GM23338 (cell line): Measurements from ENCODE around the gene SLC2A8. TPM values are rescaled to one million over a fixed set of nuclear protein-coding genes. Genes with fewer than 3 reads are reported as not detected.

Experiments
- ATAC-seq: fragments of 200-7000 bp; cut with Tn5 transposase; 3 replicates; pipeline ENCODE4 v1.9.1; 2020
- DNase-seq: peaks from one replicate; pipeline ENCODE4 v3.0.0-alpha.2; 2015; ENCODE audit warnings: low spot score
- H2AFZ ChIP-seq: fragments of 200-600 bp; sonication (generic); 2 replicates; pipeline ENCODE4 v1.8.0; 2016; ENCODE audit warnings: antibody characterized with exemption, mild to moderate bottlenecking, moderate library complexity
- H3F3A ChIP-seq: fragments of 200-600 bp; sonication (generic); replicated peaks from 2 replicates; pipeline ENCODE4 v1.8.0; 2017; ENCODE audit warnings: antibody characterized with exemption, mixed run types, low read depth
- H3K27ac ChIP-seq: fragments of 200-600 bp; sonication (generic); 2 replicates; pipeline ENCODE4 v1.6.1; 2016; ENCODE audit warnings: low read depth
- H3K27me3 ChIP-seq: fragments of 200-600 bp; sonication (generic); 2 replicates; pipeline ENCODE4 v1.8.0; 2016; ENCODE audit warnings: mild to moderate bottlenecking, mixed run types, moderate library complexity; ENCODE audit not compliant: insufficient read depth
- H3K36me3 ChIP-seq: fragments of 200-600 bp; sonication (generic); 2 replicates; pipeline ENCODE4 v1.8.0; 2016; ENCODE audit warnings: mild to moderate bottlenecking; ENCODE audit not compliant: insufficient read depth
- H3K4me1 ChIP-seq: fragments of 200-600 bp; sonication (generic); 2 replicates; pipeline ENCODE4 v1.8.0; 2016; ENCODE audit warnings: mild to moderate bottlenecking, moderate library complexity; ENCODE audit not compliant: insufficient read depth
- H3K4me2 ChIP-seq: fragments of 200-600 bp; sonication (generic); 2 replicates; pipeline ENCODE4 v1.7.1; 2017; ENCODE audit warnings: mixed run types
- H3K4me3 ChIP-seq: fragments of 200-600 bp; sonication (generic); 2 replicates; pipeline ENCODE4 v1.6.1; 2016; ENCODE audit warnings: mixed run types
- H3K79me2 ChIP-seq: fragments of 200-600 bp; sonication (generic); replicated peaks from 2 replicates; pipeline ENCODE4 v1.8.0; 2017; ENCODE audit warnings: mild to moderate bottlenecking; ENCODE audit not compliant: insufficient read depth
- H3K9me2 ChIP-seq: fragments of 200-600 bp; sonication (generic); 2 replicates; pipeline ENCODE4 v1.8.0; 2017; ENCODE audit not compliant: insufficient read depth
- H4K20me1 ChIP-seq: fragments of 200-600 bp; sonication (generic); replicated peaks from 2 replicates; pipeline ENCODE4 v1.8.0; 2017; ENCODE audit warnings: mild to moderate bottlenecking; ENCODE audit not compliant: insufficient read depth
- H3K27ac Mint-ChIP-seq: 2 replicates; pipeline ENCODE4 v1.8.0; 2020; ENCODE audit warnings: inconsistent platforms, mild to moderate bottlenecking, moderate library complexity, mixed read lengths
- H3K27me3 Mint-ChIP-seq: 3 replicates; pipeline ENCODE4 v1.8.0; 2022; ENCODE audit warnings: low read depth, mild to moderate bottlenecking, moderate library complexity, mixed read lengths, inconsistent platforms; ENCODE audit not compliant: insufficient read depth, poor library complexity
- H3K36me3 Mint-ChIP-seq: 3 replicates; pipeline ENCODE4 v1.8.0; 2021; ENCODE audit warnings: low read depth, mild to moderate bottlenecking, inconsistent platforms, moderate library complexity, mixed read lengths
- H3K4me1 Mint-ChIP-seq: 3 replicates; pipeline ENCODE4 v1.8.0; 2020; ENCODE audit warnings: mild to moderate bottlenecking, inconsistent platforms, mixed read lengths
- H3K4me3 Mint-ChIP-seq: 3 replicates; pipeline ENCODE4 v1.8.0; 2021; ENCODE audit warnings: moderate library complexity, mild to moderate bottlenecking, inconsistent platforms, mixed read lengths
- H3K9me3 Mint-ChIP-seq: 3 replicates; pipeline ENCODE4 v1.8.0; 2020; ENCODE audit warnings: moderate library complexity, mild to moderate bottlenecking, inconsistent platforms, mixed read lengths
- CREB1 ChIP-seq: fragments of 250-450 bp; sonication (Bioruptor Pico); IDR thresholded peaks from 2 replicates; pipeline ENCODE4 v1.5.0; 2020; ENCODE audit warnings: low read depth, mild to moderate bottlenecking, moderate library complexity
- EZH2 ChIP-seq: fragments of 200-600 bp; sonication (generic); IDR thresholded peaks from one replicate; pipeline ENCODE4 v1.8.0; 2017; ENCODE audit warnings: antibody characterized with exemption, mild to moderate bottlenecking, low read depth; ENCODE audit not compliant: unreplicated experiment
- JUNB ChIP-seq: IDR thresholded peaks from one replicate; pipeline ENCODE4 v1.6.1; 2016; ENCODE audit warnings: antibody characterized with exemption; ENCODE audit not compliant: unreplicated experiment
- NANOG ChIP-seq: IDR thresholded peaks from 2 replicates; pipeline ENCODE4 v1.6.1; 2016; ENCODE audit warnings: antibody characterized with exemption, borderline replicate concordance
- STAT1 ChIP-seq: IDR thresholded peaks from one replicate; pipeline ENCODE4 v1.6.1; 2016; ENCODE audit warnings: antibody characterized with exemption; ENCODE audit not compliant: unreplicated experiment
- polyA plus RNA-seq: library from polyadenylated mRNA; unstranded; fragments of >200 nt; fragmentation: Nextera tagmentation; extraction: Ambion mirVana; gene quantifications from 2 replicates; pipeline ENCODE4 v1.2.1, GENCODE V29; 2016
- total RNA-seq: library from RNA; depleted of rRNA; stranded (reverse); fragments of >200 nt; shearing (Covaris generic); gene quantifications from 2 replicates; pipeline ENCODE4 v1.2.3, GENCODE V29; 2014
- TF ChIP-seq, protein P1 (sequence below), 2 experiments: fragments of 200-600 bp in 1 of 2; sonication (generic) in 1 of 2; conservative IDR thresholded peaks; 2 replicates each; pipeline versions ENCODE4 v1.5.1 to v1.6.1; 2016 to 2017; ENCODE audit warnings: antibody characterized with exemption in 2 of 2, low read depth in 2 of 2, mild to moderate bottlenecking in 2 of 2, moderate library complexity in 1 of 2
- TF ChIP-seq, protein P2 (sequence below): fragments of 250-450 bp; sonication (Bioruptor Pico); IDR thresholded peaks from 2 replicates; pipeline ENCODE4 v1.5.0; 2020; ENCODE audit warnings: mild to moderate bottlenecking, moderate library complexity
- TF ChIP-seq, protein P3 (sequence below): IDR thresholded peaks from one replicate; pipeline ENCODE4 v1.6.1; 2018; ENCODE audit warnings: antibody characterized with exemption; ENCODE audit not compliant: unreplicated experiment

SLC2A8 gene
- total and polyA plus RNA-seq, 2 experiments from 2014 or later, result 16.3 to 34.1 TPM

DNA sequence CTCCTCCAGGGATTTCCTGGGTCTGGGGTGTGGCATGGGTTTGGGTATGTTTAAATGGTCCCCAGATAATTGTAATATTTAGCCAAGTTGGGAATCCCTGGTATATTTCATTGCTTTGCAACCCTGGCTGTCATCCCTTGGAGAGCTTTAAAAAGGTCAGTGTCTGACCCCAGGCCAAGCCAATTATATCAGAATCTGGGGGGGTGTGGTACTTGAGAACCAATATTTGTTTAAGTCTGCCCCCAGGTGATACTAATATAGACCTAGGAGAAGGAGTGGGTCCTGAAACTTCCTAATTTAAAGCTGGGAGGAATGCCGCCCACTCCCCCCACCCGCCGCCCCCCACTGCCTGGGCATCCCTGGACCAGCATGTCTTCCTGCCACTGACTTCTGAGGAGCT lies 38.2 kb upstream of the SLC2A8 start:
- Histone ChIP-seq H3K4me1 (peaks cover 8% of the 10 kb centered on the region; the same call in 1 of the 2 replicates), H3K4me2 (no peak overlapping the region), H3F3A (no peaks in the 10 kb centered on the region), H3K27me3 (no peaks in the 10 kb centered on the region), H3K79me2 (no peaks in the 10 kb centered on the region), H2AFZ (no peak overlapping the region), H3K27ac (no peak overlapping the region), H3K9me2 (no peaks in the 10 kb centered on the region), H4K20me1 (no peaks in the 10 kb centered on the region), H3K4me3 (no peak overlapping the region), H3K36me3 (peaks cover 5% of the 10 kb centered on the region; the same call in 1 of the 2 replicates)
- Mint-ChIP-seq H3K27ac (no peak overlapping the region), H3K36me3 (no peaks in the 10 kb centered on the region; the same call in 2 of the 3 replicates), H3K4me3 (no peak overlapping the region), H3K9me3 (no peaks in the 10 kb centered on the region; the same call in 2 of the 3 replicates), H3K27me3 (peaks cover 1% of the 10 kb centered on the region), H3K4me1 (peaks cover 17% of the 10 kb centered on the region)
- TF ChIP-seq, protein P1, sequence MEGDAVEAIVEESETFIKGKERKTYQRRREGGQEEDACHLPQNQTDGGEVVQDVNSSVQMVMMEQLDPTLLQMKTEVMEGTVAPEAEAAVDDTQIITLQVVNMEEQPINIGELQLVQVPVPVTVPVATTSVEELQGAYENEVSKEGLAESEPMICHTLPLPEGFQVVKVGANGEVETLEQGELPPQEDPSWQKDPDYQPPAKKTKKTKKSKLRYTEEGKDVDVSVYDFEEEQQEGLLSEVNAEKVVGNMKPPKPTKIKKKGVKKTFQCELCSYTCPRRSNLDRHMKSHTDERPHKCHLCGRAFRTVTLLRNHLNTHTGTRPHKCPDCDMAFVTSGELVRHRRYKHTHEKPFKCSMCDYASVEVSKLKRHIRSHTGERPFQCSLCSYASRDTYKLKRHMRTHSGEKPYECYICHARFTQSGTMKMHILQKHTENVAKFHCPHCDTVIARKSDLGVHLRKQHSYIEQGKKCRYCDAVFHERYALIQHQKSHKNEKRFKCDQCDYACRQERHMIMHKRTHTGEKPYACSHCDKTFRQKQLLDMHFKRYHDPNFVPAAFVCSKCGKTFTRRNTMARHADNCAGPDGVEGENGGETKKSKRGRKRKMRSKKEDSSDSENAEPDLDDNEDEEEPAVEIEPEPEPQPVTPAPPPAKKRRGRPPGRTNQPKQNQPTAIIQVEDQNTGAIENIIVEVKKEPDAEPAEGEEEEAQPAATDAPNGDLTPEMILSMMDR (conservative IDR thresholded peaks at IDR 0.05; ENCODE audit: low read depth in 2 of 2), result no peak
- TF ChIP-seq NANOG, result no peak
- ATAC-seq (no peak), DNase-seq (no peak)

DNA sequence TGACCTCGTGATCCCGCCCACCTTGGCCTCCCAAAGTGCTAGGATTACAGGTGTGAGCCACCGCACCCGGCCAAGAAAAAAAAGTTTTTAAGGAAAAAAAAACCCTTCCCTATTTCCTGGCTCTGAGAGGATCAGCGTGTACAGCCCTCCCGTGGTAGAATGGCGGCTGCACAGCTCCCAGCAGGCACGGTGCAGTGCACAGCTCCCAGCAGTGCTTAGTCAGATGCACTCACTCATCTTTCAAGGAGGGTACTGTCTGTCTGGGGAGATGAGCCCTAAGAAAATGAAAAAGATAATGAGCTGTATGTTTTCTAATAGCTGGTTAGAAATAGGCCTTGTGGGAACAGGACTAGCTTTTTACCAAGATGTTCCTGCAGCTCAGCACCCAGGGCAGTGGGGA lies 36.7 kb upstream of the SLC2A8 start:
- ATAC-seq (no peak), DNase-seq (no peak)
- Histone ChIP-seq H3K27ac (no peak overlapping the region), H3F3A (no peaks in the 10 kb centered on the region), H3K36me3 (peaks cover 4% of the 10 kb centered on the region; the same call in 1 of the 2 replicates), H3K9me2 (no peaks in the 10 kb centered on the region), H4K20me1 (no peaks in the 10 kb centered on the region), H2AFZ (no peak overlapping the region), H3K4me2 (no peak overlapping the region), H3K79me2 (no peaks in the 10 kb centered on the region), H3K4me3 (no peak overlapping the region), H3K4me1 (no peaks in the 10 kb centered on the region), H3K27me3 (no peaks in the 10 kb centered on the region)
- Mint-ChIP-seq H3K4me1 (peaks cover 3% of the 10 kb centered on the region), H3K4me3 (no peak overlapping the region), H3K36me3 (no peaks in the 10 kb centered on the region; the same call in 2 of the 3 replicates), H3K9me3 (no peaks in the 10 kb centered on the region; the same call in 2 of the 3 replicates), H3K27ac (no peak overlapping the region; the same call in 1 of the 2 replicates), H3K27me3 (peaks cover 1% of the 10 kb centered on the region)
- TF ChIP-seq, protein P2, sequence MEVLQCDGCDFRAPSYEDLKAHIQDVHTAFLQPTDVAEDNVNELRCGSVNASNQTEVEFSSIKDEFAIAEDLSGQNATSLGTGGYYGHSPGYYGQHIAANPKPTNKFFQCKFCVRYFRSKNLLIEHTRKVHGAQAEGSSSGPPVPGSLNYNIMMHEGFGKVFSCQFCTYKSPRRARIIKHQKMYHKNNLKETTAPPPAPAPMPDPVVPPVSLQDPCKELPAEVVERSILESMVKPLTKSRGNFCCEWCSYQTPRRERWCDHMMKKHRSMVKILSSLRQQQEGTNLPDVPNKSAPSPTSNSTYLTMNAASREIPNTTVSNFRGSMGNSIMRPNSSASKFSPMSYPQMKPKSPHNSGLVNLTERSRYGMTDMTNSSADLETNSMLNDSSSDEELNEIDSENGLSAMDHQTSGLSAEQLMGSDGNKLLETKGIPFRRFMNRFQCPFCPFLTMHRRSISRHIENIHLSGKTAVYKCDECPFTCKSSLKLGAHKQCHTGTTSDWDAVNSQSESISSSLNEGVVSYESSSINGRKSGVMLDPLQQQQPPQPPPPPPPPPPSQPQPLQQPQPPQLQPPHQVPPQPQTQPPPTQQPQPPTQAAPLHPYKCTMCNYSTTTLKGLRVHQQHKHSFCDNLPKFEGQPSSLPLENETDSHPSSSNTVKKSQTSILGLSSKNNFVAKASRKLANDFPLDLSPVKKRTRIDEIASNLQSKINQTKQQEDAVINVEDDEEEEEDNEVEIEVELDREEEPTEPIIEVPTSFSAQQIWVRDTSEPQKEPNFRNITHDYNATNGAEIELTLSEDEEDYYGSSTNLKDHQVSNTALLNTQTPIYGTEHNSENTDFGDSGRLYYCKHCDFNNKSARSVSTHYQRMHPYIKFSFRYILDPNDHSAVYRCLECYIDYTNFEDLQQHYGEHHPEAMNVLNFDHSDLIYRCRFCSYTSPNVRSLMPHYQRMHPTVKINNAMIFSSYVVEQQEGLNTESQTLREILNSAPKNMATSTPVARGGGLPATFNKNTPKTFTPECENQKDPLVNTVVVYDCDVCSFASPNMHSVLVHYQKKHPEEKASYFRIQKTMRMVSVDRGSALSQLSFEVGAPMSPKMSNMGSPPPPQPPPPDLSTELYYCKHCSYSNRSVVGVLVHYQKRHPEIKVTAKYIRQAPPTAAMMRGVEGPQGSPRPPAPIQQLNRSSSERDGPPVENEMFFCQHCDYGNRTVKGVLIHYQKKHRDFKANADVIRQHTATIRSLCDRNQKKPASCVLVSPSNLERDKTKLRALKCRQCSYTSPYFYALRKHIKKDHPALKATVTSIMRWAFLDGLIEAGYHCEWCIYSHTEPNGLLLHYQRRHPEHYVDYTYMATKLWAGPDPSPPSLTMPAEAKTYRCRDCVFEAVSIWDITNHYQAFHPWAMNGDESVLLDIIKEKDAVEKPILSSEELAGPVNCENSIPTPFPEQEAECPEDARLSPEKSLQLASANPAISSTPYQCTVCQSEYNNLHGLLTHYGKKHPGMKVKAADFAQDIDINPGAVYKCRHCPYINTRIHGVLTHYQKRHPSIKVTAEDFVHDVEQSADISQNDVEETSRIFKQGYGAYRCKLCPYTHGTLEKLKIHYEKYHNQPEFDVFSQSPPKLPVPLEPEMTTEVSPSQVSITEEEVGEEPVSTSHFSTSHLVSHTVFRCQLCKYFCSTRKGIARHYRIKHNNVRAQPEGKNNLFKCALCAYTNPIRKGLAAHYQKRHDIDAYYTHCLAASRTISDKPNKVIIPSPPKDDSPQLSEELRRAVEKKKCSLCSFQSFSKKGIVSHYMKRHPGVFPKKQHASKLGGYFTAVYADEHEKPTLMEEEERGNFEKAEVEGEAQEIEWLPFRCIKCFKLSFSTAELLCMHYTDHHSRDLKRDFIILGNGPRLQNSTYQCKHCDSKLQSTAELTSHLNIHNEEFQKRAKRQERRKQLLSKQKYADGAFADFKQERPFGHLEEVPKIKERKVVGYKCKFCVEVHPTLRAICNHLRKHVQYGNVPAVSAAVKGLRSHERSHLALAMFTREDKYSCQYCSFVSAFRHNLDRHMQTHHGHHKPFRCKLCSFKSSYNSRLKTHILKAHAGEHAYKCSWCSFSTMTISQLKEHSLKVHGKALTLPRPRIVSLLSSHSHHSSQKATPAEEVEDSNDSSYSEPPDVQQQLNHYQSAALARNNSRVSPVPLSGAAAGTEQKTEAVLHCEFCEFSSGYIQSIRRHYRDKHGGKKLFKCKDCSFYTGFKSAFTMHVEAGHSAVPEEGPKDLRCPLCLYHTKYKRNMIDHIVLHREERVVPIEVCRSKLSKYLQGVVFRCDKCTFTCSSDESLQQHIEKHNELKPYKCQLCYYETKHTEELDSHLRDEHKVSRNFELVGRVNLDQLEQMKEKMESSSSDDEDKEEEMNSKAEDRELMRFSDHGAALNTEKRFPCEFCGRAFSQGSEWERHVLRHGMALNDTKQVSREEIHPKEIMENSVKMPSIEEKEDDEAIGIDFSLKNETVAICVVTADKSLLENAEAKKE, result no peak
- no peak for TF ChIP-seq EZH2
- no peak for TF ChIP-seq CREB1
- TF ChIP-seq JUNB, result no peak
- no peak for TF ChIP-seq NANOG
- no peak for TF ChIP-seq STAT1
- TF ChIP-seq, protein P3, sequence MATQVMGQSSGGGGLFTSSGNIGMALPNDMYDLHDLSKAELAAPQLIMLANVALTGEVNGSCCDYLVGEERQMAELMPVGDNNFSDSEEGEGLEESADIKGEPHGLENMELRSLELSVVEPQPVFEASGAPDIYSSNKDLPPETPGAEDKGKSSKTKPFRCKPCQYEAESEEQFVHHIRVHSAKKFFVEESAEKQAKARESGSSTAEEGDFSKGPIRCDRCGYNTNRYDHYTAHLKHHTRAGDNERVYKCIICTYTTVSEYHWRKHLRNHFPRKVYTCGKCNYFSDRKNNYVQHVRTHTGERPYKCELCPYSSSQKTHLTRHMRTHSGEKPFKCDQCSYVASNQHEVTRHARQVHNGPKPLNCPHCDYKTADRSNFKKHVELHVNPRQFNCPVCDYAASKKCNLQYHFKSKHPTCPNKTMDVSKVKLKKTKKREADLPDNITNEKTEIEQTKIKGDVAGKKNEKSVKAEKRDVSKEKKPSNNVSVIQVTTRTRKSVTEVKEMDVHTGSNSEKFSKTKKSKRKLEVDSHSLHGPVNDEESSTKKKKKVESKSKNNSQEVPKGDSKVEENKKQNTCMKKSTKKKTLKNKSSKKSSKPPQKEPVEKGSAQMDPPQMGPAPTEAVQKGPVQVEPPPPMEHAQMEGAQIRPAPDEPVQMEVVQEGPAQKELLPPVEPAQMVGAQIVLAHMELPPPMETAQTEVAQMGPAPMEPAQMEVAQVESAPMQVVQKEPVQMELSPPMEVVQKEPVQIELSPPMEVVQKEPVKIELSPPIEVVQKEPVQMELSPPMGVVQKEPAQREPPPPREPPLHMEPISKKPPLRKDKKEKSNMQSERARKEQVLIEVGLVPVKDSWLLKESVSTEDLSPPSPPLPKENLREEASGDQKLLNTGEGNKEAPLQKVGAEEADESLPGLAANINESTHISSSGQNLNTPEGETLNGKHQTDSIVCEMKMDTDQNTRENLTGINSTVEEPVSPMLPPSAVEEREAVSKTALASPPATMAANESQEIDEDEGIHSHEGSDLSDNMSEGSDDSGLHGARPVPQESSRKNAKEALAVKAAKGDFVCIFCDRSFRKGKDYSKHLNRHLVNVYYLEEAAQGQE, result no peak
